ENCODE measurements around the gene PAX5. TPM values are rescaled to one million over a fixed set of nuclear protein-coding genes. Genes with fewer than 3 reads are reported as not detected.

PAX5 gene
- total and polyA plus RNA-seq, 3 donors from 2014 or later, result 0.79 to 1.9 (median 1.3) TPM

- Histone ChIP-seq H3K36me3 (ENCODE audit: low read depth, missing control alignments) (no peaks in the 10 kb centered on the region), H3K9me3 (no peaks in the 10 kb centered on the region), H3K27ac (no peak overlapping the region), H3K4me1 (no peaks in the 10 kb centered on the region), H3K4me3 (no peak overlapping the region), H3K27me3 (no peaks in the 10 kb centered on the region)
- TF ChIP-seq POLR2A (IDR thresholded peaks at IDR 0.05) (no peak), CTCF (IDR thresholded peaks at IDR 0.05) (no peak)
- WGBS, 2 donors, result 88 to 98% methylated on average over 14 to 17 of the region's 17 CpGs
- DNase-seq, result no peak
- intact Hi-C loops (cut with DNase I; ENCODE audit: low total_unique reads), result no loop called here
These were observed 196.3 kb downstream of the PAX5 start for GRCh38 chr9:36837431-36838405.

- no peaks in the 10 kb centered on the region for H3K36me3 ChIP-seq (ENCODE audit: low read depth, missing control alignments)
- 81 to 100% methylated on average over 4 to 7 of the region's 7 CpGs for WGBS, 2 donors
- DNase-seq, result no peak
- no peak for TF ChIP-seq CTCF (IDR thresholded peaks at IDR 0.05)
- no peak for TF ChIP-seq POLR2A (IDR thresholded peaks at IDR 0.05)
- no peaks in the 10 kb centered on the region for H3K9me3 ChIP-seq
- no peak overlapping the region for H3K27ac ChIP-seq
- no peaks in the 10 kb centered on the region for H3K4me1 ChIP-seq
- intact Hi-C loops (cut with DNase I; ENCODE audit: low total_unique reads), result no loop called here
- no peaks in the 10 kb centered on the region for H3K27me3 ChIP-seq
- no peak overlapping the region for H3K4me3 ChIP-seq
These were observed 197.6 kb downstream of the PAX5 start for GRCh38 chr9:36836486-36836885.

- no peaks in the 10 kb centered on the region for H3K36me3 ChIP-seq (ENCODE audit: low read depth, missing control alignments)
- H3K9me3 ChIP-seq, result no peaks in the 10 kb centered on the region
- H3K4me1 ChIP-seq, result no peaks in the 10 kb centered on the region
- H3K27me3 ChIP-seq, result no peaks in the 10 kb centered on the region
- no peak overlapping the region for H3K27ac ChIP-seq
- 85 to 87% methylated on average over 16 to 18 of the region's 18 CpGs for WGBS, 2 donors
- no peak for DNase-seq
- H3K4me3 ChIP-seq, result no peak overlapping the region
- TF ChIP-seq CTCF (IDR thresholded peaks at IDR 0.05), result no peak
- TF ChIP-seq POLR2A (IDR thresholded peaks at IDR 0.05), result no peak
- intact Hi-C loops (cut with DNase I; ENCODE audit: low total_unique reads), result no loop called here
These were observed 198.6 kb downstream of the PAX5 start for GRCh38 chr9:36835271-36835996.

- H3K9me3 ChIP-seq, result no peaks in the 10 kb centered on the region
- no peak for DNase-seq
- H3K36me3 ChIP-seq (ENCODE audit: low read depth, missing control alignments), result no peaks in the 10 kb centered on the region
- intact Hi-C loops (cut with DNase I; ENCODE audit: low total_unique reads), result no loop called here
- no peaks in the 10 kb centered on the region for H3K4me1 ChIP-seq
- no peak for TF ChIP-seq CTCF (IDR thresholded peaks at IDR 0.05)
- no peak for TF ChIP-seq POLR2A (IDR thresholded peaks at IDR 0.05)
- no peak overlapping the region for H3K4me3 ChIP-seq
- no peak overlapping the region for H3K27ac ChIP-seq
- WGBS, 2 donors, result 74 to 98% methylated on average over 3 to 9 of the region's 9 CpGs
- H3K27me3 ChIP-seq, result no peaks in the 10 kb centered on the region
These were observed 199.3 kb downstream of the PAX5 start for GRCh38 chr9:36834736-36835135.
